Mesothelial cell of epicardium (in vitro differentiated cells): Measurements from ENCODE around the gene ENTPD8. TPM values are rescaled to one million over a fixed set of nuclear protein-coding genes. Genes with fewer than 3 reads are reported as not detected.

ENCODE experiments used
- DNase-seq, 2 experiments: peaks; one replicate each; pipeline ENCODE4 v3.0.0; 2021; ENCODE audit warnings: low spot score in 2 of 2; ENCODE audit not compliant: unreplicated experiment in 2 of 2
- H3K27ac Mint-ChIP-seq: 2 replicates; pipeline ENCODE4 v1.8.0; 2021; ENCODE audit warnings: mixed read lengths
- H3K27me3 Mint-ChIP-seq: 2 replicates; pipeline ENCODE4 v1.8.0; 2021; ENCODE audit warnings: low read depth, mixed read lengths
- H3K36me3 Mint-ChIP-seq: 2 replicates; pipeline ENCODE4 v1.8.0; 2021; ENCODE audit warnings: mixed read lengths
- H3K4me1 Mint-ChIP-seq: 2 replicates; pipeline ENCODE4 v1.8.0; 2021; ENCODE audit warnings: mixed read lengths
- H3K4me3 Mint-ChIP-seq: 2 replicates; pipeline ENCODE4 v1.8.0; 2021; ENCODE audit warnings: mild to moderate bottlenecking, moderate library complexity, mixed read lengths
- H3K9me3 Mint-ChIP-seq: 2 replicates; pipeline ENCODE4 v1.8.0; 2021; ENCODE audit warnings: mixed read lengths
- total RNA-seq: library from RNA; stranded (reverse); gene quantifications from 3 replicates; pipeline ENCODE4 v1.2.1, GENCODE V29; 2021
- TF ChIP-seq, protein P1 (sequence below): fragments of 200-600 bp; sonication (generic); IDR thresholded peaks from one replicate; pipeline ENCODE4 v1.5.0; 2021; ENCODE audit warnings: antibody characterized with exemption; ENCODE audit not compliant: unreplicated experiment

ENTPD8 gene
- total RNA-seq, 1 donor from 2014 or later: 1.4 TPM

DNA sequence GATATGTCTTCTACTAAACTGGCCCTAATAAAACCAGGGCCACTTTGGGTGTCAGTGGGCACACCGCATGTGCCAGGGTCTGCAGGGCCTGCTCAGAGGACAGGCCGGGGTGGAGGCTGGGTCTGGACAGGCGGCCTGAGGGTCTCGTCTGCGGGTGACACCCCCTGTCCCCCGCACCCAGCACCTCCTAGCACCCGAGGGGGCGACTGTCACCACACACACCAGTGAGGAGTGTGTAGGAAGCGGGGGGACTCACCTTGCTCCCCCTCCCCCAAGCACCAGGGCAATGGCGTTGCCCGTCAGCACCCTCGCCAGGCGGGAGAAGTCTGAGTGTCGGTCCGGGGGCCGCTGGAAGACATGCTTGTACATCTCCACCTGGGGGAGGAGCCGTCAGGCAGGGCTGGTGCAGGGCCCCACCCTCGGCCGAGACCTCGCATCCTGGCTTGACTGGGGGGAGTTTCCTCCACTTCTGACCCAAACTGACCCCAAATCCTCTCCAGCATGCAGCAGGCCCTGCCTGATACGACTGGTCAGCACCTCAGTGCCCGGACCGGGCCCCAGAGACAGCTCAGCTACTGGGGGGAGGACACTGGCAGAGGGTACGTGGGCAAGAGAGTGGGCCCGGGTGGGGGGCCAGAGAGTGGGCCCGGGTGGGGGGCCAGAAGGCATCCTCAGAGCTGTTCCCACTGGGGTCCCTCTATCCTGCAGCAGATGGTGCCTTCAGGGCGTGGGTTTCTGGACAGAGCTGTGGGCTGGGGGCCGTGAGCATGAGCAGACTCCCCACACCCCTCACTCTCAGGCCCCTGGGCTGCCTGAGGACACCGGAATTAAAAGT lies 36.8 kb upstream of the ENTPD8 start:
- Mint-ChIP-seq H3K9me3 (peaks cover 22% of the 10 kb centered on the region), H3K36me3 (peaks cover 11% of the 10 kb centered on the region), H3K27me3 (peaks cover 3% of the 10 kb centered on the region), H3K4me1 (peaks cover 10% of the 10 kb centered on the region), H3K27ac (no peak overlapping the region), H3K4me3 (no peak overlapping the region)
- no peak for DNase-seq
- TF ChIP-seq, protein P1, sequence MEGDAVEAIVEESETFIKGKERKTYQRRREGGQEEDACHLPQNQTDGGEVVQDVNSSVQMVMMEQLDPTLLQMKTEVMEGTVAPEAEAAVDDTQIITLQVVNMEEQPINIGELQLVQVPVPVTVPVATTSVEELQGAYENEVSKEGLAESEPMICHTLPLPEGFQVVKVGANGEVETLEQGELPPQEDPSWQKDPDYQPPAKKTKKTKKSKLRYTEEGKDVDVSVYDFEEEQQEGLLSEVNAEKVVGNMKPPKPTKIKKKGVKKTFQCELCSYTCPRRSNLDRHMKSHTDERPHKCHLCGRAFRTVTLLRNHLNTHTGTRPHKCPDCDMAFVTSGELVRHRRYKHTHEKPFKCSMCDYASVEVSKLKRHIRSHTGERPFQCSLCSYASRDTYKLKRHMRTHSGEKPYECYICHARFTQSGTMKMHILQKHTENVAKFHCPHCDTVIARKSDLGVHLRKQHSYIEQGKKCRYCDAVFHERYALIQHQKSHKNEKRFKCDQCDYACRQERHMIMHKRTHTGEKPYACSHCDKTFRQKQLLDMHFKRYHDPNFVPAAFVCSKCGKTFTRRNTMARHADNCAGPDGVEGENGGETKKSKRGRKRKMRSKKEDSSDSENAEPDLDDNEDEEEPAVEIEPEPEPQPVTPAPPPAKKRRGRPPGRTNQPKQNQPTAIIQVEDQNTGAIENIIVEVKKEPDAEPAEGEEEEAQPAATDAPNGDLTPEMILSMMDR: no peak

- DNase-seq: no peak
- Mint-ChIP-seq H3K36me3 (peaks cover 13% of the 10 kb centered on the region), H3K27me3 (peaks cover 5% of the 10 kb centered on the region), H3K4me1 (peaks cover 5% of the 10 kb centered on the region), H3K4me3 (no peak overlapping the region), H3K27ac (no peak overlapping the region), H3K9me3 (peaks cover 25% of the 10 kb centered on the region)
- TF ChIP-seq, protein P1: no peak
Observed at GRCh38 chr9:137476856-137477255, 35.7 kb upstream of the ENTPD8 start.

- peaks cover 25% of the 10 kb centered on the region for H3K9me3 Mint-ChIP-seq
- no peak overlapping the region for H3K27ac Mint-ChIP-seq
- peaks cover 13% of the 10 kb centered on the region for H3K36me3 Mint-ChIP-seq
- H3K4me1 Mint-ChIP-seq: peaks cover 5% of the 10 kb centered on the region
- TF ChIP-seq, protein P1: no peak
- DNase-seq: no peak
- no peak overlapping the region for H3K4me3 Mint-ChIP-seq
- H3K27me3 Mint-ChIP-seq: peaks cover 5% of the 10 kb centered on the region
Observed at GRCh38 chr9:137475666-137476065, 34.5 kb upstream of the ENTPD8 start.

GRCh38 chr9:137474271-137474670 lies 33.1 kb upstream of the ENTPD8 start:
- Mint-ChIP-seq H3K9me3 (peaks cover 25% of the 10 kb centered on the region), H3K4me3 (no peak overlapping the region), H3K4me1 (peaks cover under 1% of the 10 kb centered on the region), H3K27me3 (peaks cover 3% of the 10 kb centered on the region), H3K36me3 (peaks cover 13% of the 10 kb centered on the region), H3K27ac (no peak overlapping the region)
- no peak for DNase-seq
- TF ChIP-seq, protein P1: no peak

DNA sequence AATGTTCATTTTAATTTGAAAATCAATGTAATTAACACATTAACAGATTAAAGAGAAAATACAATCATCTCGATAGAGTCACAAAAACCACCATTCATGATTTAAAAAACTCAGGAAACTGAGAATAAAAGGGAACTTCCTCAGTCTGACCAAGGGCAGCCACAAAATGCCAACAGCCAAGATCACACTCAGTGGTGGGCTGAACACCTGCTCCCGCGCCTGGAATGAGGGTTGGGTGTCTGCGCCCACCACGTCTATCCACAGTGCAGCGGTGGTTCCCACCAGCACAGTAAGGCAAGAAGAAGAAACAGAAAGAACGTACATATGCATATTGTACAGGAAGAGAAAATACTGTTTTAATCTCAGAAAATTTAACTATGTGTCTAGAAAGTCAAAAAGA lies 29.6 kb upstream of the ENTPD8 start:
- Mint-ChIP-seq H3K4me1 (no peaks in the 10 kb centered on the region), H3K27me3 (peaks cover 5% of the 10 kb centered on the region), H3K36me3 (peaks cover 12% of the 10 kb centered on the region), H3K9me3 (peaks cover 19% of the 10 kb centered on the region), H3K27ac (no peak overlapping the region), H3K4me3 (no peak overlapping the region)
- TF ChIP-seq, protein P1: no peak
- no peak for DNase-seq
